ENCODE measurements around the gene MTIF2.
"Not testable (repeated sequence)": the region's sequence is repeated elsewhere in the genome, so short reads cannot be mapped to it uniquely, and the experiment has no call there.

MTIF2 gene

DNA sequence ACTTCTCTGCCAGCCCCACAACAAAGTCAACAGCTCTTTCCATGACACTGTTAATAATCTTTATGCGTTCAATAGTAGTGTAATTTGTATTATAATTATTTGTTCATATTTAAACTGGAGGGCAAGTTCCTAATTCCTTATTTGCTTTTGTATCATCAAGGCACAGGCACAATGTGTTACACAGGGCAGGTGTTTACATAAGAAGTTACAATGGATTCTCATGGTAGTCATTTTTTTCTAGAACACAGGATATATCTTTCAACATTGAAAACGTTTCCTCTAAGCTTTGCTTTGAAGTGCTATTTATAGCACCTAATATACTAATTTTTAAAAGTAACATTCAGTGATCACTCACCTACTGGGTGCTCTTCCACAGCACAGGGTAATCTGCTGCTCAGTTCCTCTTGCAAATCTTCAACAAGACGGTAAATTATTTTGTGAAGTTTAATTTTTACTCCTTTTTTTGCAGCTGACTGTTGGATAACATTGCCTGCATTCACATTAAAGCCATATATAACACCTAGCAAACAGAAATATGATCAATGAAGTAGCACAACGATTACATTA lies 29.3 kb downstream of the MTIF2 start:
- DNase-seq = no peak

- DNase-seq = no peak
Observed at GRCh38 chr2:55236992-55237543, 32.0 kb downstream of the MTIF2 start.

- no peak for DNase-seq
Observed at GRCh38 chr2:55235724-55236538, 33.1 kb downstream of the MTIF2 start.

DNA sequence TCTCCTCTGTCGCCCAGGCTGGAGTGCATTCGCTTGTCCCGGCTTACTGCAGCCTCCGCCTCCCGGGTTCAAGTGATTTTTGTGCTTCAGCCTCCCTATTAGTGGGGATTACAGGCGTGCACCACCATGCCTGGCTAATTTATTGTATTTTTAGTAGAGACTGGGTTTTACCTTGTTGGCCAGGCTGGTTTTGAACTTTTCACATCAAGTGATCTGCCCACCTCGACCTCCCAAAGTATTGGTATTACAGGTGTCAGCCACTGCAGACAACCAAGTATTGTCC lies 35.4 kb downstream of the MTIF2 start:
- no peak for DNase-seq

- DNase-seq = no peak
Observed at GRCh38 chr2:55232863-55233657, 36.0 kb downstream of the MTIF2 start.

- peak; percentile 99 for DNase-seq
Observed at GRCh38 chr2:55232084-55232862, 36.8 kb downstream of the MTIF2 start, which contains the start of the genes CLHC1 and RPS27A. CLHC1 (minus strand) TSS chr2:55232293; CDS start chr2:55222411, 9,882 bp downstream. RPS27A (plus strand) TSS chr2:55232688; CDS start chr2:55232825, 137 bp downstream.

GRCh38 chr2:55231546-55232083 lies 37.4 kb downstream of the MTIF2 start:
- DNase-seq = peak; percentile 34

GRCh38 chr2:55230551-55230950 lies 38.5 kb downstream of the MTIF2 start:
- DNase-seq = no peak

DNA sequence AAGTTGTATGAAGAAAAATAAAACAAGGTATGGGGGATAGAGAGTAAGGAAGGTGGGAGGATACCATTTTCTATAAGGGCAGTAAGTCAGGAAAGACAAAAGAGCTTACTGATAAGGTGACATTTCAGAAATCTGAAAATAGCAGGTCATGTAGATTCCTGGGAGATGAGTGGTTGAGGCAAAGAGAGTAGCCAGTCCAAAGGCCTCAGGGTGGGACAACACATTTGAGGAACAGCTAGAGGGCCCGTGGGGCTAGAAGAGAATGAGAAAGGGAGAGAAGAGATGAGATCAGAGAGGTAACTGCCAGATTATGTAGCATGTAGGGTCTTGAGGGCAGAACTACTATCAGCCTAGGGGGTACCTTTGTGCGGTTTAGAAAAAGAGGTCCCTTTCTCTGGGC lies 39.8 kb downstream of the MTIF2 start:
- DNase-seq = no peak

DNA sequence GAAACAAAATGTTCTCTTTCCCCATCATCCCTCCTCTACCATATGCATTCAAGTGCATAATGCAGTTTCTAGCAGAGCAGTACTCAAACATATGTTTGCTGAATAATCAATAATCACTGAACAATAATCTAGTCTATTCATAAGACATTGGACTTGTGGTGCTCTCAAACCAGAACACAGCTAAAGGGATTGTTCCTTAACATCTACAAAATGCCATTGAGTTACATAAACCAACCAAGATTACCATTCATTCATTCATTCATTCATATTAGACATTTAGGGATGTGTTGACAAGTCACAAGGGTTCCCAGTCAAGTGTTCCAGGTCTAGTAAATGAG lies 40.8 kb downstream of the MTIF2 start:
- DNase-seq = no peak

DNA sequence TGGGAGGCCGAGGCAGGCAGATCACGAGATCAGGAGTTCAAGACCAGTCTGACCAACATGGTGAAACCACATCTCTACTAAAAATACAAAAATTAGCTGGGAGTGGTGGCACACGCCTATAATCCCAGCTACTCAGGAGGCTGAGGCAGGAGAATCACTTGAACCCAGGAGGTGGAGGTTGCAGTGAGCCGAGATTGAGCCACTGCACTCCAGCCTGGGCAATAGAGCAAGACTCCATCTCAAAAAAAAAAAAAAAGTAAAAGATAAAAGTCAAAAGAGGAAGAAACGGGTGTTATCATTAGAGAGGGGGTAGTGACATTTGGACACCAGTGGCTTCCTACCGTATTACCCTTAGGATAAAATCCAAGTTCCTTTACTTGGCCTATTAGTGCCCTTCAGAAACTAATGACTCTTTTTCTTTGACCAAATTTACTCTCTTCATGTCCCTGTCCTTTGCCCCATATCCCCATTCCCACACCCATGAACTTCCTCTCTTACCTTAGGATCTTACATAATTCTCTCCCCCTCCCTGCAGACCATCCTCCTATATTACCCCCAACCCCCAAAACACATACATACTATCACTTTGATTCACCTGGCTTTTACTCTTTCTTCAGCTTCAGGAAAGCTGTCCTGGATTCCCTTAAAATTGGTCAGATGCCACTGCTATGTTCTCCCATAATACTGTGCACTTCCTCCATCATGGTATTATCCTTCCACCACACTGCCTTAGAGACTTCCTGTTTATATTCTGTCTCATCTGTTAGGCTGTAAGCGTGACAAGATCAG lies 41.4 kb downstream of the MTIF2 start:
- DNase-seq = not testable (repeated sequence)

GRCh38 chr2:55225481-55226020 lies 43.5 kb downstream of the MTIF2 start:
- DNase-seq = no peak

- no peak for DNase-seq
Observed at GRCh38 chr2:55224761-55225261, 44.2 kb downstream of the MTIF2 start.

DNA sequence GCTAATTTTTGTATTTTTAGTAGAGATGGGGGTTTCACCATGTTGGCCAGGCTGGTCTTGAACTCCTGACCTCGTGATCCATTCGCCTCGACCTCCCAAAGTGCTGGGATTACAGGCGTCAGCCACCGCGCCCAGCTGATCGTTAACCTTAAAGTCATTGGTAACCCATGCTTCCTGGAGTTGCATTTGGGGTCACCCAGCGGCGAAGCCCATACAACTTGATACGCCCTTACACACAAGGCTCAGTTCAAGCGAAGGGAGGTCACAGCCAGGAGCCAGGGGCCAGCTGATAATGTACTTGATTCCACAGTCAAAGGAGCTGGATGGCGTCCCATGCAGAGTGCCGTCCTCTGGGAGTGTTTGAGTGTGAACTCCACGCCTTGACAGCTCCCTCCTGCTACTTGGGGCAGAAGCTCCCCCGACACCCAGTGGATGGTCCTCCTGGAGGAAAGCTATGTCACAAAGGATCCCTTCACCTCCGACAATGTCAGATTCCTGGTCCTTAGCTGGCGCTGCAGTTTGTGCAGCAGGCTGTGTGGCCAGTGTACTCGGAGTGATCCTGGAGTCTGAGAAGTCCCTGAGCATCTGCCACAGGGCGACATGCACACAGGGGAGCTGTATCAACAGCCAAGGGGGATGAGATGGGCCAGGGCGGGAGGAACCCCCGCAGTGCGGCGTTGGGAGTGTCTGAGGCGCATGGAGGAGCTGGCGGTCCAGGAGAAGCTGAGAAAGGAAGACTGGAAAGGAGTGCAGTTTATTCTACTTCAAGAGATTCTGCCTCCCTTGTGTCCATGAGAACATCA lies 44.9 kb downstream of the MTIF2 start:
- DNase-seq = no peak

- no peak for DNase-seq
Observed at GRCh38 chr2:55213822-55214221, 55.2 kb downstream of the MTIF2 start.

DNA sequence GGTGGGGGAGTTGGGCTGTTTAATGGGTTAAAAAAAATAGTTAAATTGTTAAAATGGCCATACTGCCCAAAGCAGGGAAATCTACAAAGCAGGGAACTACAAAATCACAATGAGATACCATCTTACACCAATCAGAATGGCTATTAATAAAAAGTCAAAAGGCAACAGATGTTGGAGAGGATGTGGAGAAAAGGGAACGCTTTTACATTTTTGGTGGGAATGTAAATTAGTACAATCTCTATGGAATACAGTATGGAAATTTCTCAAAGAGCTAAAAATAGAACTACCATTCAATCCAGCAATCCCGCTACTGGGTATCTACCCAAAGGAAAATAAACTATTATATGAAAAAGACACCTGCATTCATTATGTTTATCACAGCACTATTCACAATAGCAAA lies 64.1 kb downstream of the MTIF2 start:
- DNase-seq = no peak

DNA sequence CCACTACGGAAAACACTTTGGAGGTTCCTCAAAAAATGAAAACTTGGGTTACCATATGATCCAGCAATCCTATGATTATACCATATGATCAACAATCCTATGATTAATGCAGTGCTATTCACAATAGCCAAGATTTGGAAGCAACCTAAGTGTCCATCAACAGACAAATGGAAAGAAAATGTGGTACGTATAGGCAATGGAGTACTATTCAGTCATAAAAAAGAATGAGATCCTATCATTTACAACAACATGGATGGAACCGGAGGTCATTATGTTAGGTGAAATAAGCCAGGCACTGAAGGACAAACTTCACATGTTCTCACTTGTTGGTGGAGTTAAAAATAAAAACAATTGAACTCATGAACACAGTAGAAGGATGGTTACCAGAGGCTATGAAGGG lies 64.5 kb downstream of the MTIF2 start:
- DNase-seq = no peak

DNA sequence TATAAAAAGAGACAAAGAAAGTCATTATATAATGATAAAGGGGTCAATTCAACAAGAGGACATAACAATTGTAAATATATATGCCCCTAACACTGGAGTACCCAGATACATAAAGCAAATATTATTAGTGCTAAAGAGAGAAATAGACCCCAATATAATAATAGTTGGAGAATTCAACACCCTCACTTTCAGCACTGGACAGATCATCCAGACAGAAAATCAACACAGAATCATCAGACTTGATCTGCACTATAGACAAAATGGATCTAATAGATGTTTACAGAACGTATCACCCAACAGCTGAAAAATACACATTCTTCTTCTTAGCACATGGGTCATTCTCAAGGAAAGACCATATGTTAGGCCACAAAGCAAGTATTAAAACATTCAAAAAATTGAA lies 68.6 kb downstream of the MTIF2 start:
- no peak for DNase-seq

DNA sequence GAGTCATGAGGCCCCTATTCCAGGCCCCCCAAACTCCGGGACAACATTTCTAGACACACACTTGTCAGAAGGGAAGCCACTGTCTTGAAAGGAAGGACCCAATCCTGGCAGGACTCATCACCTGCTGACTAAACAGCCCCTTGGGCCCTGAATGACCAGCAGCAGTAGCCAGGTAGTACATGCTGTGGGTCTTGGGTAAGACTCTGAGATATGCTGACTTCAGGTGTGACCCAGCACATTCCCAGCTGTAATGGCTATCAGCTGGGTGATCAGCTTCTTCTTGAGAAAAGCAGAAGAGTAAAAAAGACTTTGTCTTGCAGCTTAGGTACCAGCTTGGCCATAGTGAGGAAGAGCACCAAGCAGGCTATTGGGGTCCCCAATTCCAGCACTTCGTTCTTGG lies 72.5 kb downstream of the MTIF2 start:
- DNase-seq = no peak

DNA sequence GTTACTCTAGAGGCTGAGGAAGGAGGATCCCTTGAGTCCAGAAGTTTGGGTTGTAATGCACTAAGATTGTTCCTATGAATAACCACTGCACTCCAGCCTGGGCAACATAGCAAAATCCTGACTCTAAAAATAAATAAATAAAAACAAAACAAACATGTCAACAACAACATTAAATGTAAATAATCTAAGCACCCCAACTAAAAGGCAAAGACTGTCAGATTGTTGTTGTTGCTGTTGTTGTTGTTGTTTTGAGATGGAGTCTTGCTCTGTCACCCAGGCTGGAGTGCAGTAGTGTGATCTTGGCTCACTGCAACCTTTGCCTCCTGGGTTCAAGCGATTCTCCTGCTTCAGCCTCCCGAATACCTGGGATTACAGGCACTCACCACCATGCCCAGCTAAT lies 77.1 kb downstream of the MTIF2 start:
- DNase-seq = not testable (repeated sequence)

Data from NCI-H2227 treated with DMSO at 0.1 percent for 48 hours (cell line).